HK-2 (cell line): ENCODE measurements around the gene HIF3A.
"Not testable (repeated sequence)": the region's sequence is repeated elsewhere in the genome, so short reads cannot be mapped to it uniquely, and the experiment has no call there.

Source experiments
- DNase-seq: peaks from one replicate; pipeline ENCODE4 v3.0.0-alpha.2; 2018; ENCODE audit not compliant: unreplicated experiment

HIF3A gene

DNA sequence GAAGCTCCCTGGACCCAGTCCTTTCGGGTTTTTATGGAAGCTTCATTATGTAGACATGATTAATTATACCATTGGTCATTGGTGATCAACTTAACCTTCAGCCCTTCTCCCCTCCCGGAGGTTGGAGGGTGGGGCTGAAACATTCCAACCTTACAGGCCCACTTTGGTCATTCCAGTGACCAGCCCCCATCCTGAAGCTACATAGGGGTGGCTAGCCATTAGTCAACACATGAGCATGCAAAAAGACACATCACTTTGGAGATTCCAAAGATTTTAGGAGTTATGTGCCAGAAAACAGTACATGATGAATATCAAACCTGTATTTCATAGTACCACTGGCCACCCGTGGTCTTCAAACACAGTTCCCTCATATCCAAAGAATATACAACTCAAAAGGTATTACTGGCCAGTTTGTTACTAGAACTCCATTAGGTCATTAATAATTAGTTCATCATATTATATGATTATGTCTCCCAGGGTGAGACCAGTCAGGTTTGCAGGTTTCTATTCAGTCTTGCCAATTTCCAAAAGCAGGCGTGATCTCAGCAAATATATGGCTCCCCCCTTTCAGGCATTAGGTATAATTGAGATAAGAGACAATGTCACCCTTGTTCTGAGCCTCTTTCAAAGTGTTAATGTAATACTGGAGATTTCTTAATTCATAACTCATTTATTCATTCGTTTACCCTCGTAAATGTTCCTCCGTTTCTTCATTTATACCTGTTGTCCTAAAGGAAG is 61.2 kb downstream of the HIF3A start:
- DNase-seq, result no peak

DNA sequence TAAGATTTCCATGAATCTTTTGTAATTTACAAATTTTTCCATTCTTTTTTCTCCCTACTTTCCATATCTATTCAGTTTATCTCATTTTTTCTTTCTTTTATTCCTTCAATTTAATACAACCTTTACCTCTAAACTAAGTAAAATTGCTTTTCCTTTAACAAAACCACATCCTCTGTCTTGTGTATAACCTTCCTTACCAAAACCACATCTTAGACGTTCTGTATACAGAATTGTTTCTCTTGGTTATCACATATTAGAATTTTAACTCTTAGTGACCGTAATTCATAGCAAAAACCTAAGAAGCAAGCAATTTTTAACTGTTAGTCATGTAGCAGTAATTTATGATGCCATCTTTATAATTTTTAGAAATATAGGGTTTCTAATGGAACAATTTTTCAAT is 65.1 kb downstream of the HIF3A start:
- DNase-seq, result no peak

DNA sequence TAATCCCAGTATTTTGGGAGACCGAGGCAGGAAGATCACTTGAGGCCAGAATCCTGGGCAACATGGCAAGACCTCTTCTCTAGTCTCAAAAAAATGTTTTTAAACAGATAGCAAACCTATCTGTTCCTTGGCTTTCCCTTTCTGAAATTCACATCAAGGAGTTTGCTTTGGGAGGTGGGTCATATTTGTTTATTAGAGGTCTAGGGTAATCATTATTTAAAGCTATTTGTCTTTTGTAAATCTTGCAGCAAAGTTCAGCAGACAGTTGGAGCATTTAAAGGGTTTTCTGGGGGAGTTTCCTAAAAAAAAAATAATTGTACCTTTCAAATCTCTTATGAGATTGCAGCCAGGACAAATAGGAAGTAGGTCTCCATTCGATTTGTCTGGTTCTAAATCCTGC is 67.5 kb downstream of the HIF3A start:
- DNase-seq, result no peak

DNA sequence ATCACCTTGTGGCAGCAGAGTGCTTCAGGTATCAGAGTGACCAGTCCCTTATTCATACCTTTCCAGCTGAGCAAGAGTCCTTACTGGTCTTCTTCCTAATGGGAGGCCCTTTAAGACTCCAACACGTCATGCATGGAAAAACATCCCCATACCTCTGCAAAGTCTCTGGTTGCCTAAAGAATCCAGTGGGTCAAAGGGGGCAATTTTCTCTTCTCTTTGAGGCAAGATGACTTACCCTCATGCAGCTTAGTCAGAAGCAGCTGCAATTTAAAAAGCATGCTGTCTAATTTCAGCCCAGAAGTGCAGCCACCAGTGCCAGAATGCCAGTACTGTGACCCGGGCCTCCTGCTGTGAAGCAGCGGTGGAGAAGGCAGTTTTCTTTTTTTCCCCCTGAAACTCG is 68.7 kb downstream of the HIF3A start:
- no peak for DNase-seq

DNA sequence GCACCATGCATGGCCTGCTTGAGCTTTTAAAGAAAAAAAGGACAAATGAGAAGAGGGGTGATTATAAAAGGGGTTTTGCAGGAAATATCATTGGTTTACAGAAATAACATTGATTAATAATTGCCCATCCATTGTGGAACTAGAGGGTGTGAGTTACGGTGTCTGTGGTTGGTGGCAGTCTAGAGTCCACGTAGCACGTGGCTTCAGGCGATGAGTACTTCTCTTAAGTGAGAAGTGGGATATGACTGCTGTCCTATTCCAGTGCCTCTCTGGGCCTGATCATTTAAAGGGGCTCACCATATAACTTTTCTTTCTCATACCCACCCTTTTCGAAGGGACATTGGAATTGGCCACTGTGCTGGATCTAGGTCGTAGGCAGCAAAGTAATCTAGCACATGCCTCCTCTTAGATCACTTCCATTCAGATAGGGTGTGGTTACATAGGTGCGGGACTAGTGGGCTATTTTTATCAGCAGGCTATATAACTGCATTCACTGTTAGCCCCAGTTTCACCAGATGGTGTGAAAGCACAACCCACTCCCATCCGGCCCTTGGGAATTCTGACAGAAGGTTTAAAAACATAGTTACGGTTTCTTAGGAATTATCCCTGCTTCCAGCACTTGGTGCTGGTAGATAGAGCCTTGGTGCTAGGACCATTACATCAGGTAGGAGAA is 69.9 kb downstream of the HIF3A start:
- DNase-seq, result no peak

DNA sequence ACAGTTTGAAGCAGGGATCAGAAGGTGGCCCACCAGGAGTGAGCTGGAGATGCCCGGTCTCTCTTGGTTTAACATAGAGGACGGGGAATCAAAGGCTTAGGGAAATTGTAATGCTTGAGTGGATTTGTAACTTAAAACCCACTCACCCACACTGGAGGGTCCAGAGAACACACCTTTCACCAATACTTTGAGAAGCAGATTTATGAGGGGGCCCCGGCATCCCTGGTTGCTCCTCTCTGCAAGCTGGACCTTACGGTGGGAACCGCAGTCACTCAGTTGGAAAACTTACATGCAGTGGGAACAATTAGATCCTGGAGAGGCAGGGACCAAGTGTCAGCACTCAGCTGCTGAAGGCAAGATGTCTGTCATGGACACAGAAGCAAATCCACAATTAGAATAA is 70.6 kb downstream of the HIF3A start:
- no peak for DNase-seq

DNA sequence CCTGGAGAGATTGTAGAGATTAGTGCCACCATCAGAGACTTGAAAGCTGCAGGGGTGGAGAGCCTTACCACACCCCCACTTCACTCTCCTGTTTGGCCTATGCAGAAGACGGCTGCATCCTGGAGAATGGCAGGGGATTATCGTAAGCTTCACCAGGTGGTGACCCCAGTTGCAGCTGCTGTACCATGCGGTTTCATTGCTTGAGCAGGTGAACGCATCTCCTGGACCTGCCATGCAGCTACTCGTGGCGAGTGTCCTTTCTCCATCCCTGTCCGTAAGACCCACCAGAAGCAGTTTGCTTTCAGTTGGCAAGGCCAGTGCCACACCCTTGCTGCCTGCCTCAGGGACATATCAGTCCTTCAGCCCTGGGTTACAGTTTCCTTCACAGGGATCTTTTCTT is 71.3 kb downstream of the HIF3A start:
- no peak for DNase-seq

DNA sequence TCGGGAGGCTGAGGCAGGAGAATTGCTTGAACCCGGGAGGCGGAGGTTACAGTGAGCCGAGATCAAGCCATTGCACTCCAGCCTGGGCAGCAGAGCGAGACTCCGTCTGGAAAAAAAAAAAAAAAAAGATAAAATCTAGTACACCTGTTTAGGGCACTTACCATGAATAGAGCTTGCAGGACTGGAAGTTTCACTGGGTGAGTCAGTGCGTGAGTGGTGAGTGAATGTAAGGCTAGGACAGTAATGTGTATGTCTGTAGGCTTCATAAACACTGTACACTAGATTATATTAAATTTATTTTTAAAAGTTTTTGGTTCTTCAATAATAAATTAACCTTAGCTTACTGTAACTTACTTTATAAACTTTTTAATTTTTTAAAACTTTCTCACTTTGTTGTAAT is 73.0 kb downstream of the HIF3A start:
- no peak for DNase-seq

DNA sequence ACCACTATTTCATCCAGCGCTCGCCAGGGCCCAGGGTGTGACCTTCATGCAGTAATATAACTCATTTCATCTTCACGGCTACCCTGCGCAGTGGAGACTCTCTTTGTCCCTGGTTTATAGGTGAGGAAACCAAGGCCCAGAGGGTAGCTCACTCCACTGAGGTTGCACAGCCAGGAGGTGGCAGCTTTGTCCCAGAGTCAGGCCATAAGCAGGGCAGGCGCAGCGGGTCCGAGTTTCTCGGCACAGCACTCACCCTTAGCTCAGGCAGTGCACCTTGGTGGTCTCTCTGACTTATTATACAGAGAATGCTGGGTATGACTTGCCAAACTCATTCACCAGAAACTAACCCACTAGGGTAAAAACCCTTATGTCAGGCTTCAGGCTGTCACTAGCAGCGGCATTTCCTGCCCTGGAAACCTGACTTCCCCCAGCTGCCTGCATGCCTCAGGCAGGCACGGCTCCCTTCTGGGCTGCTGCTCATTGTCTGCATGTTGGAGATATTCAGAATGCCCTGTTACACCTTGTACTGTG is 74.6 kb downstream of the HIF3A start:
- no peak for DNase-seq

DNA sequence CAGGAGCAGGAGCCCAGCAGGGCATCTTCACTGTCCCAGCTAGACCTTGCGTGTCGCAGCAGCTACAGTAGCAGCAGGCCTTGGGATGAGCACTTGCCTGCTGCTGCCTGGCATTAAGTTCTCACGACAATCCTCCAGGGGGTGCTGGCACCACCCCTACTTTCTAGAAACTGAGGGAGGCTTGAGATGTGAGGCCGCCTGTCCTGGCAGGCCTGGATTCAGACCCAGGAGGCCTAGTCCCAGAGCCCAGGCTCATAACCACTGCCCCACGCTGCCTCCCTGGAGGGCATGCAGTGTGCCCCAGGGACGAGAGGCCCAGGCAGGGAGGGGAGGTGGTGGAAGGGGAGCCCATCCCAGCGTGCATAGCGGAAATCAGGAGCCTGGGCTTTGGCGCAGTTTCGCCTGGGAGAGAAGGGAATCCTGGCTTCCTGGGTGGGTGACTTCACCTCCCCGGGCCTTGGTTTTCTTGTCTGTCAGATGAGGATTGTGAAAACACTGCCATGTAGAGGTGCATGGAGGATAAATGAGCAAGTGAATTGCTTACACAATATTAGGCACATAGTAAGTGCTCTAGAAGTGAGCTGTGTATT is 76.2 kb downstream of the HIF3A start:
- DNase-seq, result peak; percentile 64

DNA sequence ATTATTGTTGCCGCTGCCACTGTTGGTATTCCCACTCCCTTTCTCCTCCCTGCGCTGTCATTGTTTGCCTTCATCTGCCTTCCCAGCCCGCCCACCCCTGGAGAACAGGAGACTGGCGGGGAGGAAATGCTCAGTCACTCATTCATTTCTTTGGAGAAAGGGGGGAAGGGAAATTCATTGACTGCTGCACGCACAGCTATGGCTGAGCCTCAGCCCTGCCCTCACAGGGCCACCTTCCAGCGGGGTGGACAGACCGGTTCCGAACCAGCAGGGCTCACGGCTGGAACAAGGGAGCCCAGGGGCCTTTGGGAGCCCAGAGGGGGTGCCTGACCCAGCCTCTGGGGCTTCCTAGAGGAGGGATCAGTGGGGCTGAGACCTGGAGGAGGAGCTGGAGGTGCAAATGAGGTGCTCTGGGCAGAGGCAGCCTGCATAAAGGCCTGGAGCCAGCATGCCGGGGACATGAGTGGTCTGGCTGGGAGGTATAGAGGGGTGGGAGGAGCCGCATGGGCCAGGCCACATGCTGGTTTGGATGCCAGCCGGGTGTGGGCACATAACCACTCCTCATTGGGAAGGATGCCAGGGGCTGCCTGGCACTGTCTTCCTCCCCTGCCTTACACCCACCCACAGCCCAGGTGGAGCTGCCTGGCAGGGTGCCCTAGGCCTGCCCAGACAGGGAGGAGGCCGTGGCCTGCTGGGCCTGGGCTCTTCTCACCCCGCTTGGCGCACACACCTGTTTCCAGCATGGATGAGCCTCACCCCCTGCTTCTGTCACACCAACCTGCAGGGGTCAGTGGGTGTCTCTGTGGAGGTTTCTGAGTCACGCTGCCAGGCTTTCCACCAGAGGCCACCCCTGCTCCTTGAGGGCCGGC is 76.9 kb downstream of the HIF3A start:
- peak; percentile 81 for DNase-seq

DNA sequence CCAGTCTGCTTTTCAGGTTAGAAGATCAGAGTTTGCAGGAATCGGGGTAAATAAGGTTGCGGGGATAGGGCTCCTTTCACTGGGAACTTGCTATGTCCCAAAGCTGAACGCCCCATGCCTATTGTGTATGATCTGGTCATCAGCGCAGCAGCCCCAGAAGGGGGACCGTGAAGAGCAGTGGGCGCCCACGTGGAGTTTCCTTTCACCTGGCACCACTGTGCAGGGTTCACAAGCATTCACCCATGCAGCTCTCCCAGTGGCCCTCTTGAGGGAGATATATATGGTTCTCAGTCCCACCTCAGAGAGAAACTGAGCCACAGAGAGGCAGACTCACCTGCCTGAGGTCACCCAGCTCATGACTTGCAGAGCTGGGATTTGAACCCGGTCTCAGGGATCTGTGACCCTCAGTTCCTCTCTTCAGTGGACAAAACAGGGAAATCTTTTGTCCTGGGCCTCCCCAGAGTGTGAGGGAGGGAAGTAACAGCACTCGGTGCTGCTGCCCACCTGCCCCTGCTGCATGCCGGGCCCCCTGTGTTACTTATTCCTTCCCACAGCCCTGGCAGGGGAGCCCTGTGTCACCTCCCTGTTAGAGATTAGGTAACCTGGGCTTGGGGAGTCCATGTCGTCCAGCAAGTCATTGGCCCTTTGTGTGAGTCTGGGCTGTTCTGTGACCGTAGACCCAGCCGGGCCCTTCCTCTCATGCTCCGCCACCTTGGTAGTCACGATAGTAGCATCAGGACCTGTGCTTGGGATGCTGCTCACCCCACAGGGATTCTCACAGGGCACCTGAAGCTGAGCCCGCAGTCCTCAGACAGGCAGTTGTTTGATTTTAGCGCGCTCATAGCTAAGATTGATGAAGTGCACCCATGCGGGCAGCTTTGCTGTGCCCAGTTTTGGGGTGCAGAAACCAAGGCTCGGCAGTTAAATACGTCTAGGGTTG is 78.0 kb downstream of the HIF3A start:
- DNase-seq, result no peak

DNA sequence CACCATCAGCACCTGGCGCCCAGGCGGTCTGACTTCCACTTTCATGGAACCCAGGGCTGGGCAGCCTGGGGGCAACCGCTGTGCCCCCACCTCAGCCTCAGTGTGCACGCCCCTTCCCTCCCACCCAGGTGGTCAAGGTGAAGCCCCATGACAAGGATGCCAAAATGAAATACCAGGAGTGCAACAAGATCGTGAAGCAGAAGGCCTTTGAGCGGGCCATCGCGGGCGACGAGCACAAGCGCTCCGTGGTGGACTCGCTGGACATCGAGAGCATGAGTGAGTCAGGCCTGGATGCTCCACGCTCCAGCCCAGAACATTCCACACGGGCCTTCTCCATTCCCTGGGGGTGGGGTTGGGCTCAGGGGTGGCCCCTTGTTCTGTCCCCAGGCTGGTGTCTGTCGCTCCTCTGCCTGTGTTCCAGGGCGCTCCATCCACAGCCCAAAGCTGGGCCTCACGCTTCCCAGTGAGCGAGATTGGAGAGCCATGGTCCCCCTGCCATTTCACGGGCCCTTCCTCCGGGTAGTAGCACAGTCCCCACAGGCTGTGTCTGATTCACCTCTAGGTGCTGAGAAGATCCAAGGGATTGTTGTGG is 78.7 kb downstream of the HIF3A start:
- not testable (repeated sequence) for DNase-seq

DNA sequence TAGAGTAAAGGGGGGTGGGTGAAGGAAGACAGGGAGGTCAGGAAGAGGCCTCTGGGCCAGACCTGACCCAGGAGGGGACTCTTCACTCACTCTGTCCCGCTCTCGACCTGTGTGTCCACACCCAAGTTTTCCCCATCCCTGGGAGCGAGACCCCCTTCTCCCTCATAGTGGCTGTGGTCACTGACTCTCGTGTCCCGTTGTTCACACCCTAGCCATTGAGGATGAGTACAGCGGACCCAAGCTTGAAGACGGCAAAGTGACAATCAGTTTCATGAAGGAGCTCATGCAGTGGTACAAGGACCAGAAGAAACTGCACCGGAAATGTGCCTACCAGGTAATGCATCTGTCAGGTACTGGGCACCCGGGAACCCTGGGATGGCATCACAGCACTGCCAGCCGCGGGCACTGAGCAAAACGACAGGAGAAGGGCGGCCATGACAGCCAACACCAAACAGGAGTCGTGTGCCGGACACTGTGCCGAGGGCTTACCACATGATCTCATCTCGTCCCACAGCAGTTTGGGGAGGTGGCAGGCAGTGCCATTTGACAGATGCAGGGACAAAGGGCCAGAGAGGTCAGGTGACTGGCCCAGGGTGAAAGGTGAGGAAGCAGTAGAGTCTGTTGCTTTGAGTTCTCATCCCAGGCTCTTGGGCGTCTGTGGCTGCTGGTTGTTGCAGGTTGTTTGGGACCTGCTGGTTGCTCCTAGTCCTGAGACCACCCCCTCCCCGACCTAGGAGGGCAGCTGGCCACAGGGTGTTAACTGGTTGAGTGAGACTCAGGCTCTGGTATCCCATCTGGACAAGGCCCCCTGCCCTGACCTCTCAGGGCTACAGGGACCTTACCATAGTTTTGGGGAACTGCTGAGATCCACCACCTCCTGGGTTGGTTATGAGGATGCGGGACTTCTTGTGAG is 79.7 kb downstream of the HIF3A start:
- DNase-seq, result no peak

DNA sequence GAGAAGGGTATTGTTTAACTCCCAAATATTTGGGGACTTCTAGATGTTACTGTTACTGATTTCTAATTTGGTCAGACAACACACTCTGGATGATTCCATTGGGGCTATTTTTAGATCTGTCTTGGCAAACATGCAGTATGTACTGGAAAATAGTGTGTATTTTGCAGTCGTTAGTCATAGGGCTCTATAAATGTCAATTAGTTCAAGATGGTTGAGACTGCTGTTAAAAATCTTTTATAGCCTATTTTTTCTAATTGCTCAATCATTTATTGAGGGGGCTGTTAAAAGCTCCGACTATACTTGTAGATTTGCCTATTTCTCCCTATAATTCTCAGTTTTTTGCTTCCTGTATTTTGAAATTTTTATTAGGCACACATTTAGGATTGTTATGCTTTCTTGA is 81.4 kb downstream of the HIF3A start:
- no peak for DNase-seq

DNA sequence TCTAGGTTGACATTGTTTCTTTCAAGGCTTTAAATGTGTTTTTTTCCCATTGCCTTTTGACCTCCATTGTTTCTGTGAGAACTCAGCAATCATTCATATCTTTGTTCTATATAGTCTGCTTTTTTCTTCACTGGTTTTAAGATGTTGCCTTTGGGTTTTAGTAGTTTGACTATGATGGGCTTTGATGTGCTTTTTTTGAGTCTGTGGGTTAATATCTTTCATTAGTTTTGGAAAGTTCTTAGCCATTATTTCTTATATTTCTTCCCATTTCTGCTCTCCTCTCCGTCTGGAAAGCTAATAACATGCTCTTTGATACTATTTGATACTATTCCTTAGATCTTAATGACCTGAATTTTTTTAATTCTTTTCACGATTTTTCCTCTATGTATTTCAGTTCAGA is 83.8 kb downstream of the HIF3A start:
- no peak for DNase-seq

DNA sequence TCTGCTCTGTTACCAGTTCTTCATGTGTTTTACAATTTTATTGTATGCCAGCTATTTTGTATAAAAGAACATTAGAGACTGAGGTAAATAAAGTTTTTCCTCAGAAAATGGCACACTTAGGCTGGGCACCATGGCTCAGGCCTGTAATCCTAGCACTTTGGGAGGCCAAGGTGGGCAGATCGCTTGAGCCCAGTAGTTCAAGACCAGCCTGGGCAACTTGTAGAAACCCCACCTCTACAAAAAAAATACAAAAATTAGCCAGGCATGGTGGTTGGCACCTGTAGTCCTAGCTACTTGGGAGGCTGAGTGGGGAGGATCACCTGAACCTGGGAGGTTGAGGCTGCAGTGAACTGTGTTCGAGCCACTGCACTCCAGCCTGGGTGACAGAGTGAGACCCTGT is 84.5 kb downstream of the HIF3A start:
- no peak for DNase-seq

DNA sequence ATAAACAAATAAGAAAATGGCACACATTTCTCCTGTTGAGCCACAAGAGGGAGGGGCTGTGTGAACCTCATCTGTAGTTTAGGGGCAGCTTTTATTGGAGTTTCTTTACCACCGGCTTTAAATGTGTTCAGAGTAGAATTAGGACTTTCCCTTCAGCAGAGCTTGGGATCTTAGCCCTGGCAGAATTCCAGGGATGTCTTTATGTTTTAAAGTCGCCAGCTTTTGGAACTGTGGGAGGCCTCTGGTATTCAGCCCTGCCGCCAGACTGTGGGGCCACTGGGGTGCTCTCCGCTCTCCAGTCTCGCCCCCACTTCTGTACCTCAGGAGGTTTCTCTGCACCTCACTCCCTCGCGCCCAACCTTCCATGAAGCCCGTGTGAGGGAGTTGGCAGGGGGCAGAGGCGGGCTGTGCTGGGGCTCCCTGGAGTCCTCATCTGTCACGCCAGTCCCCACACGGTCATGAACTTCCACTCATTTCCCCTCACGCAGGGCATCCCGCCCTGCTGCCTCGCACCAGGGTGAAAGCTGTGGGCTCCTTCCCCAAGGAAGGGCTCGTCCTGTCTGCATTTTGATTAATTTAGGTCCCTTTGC is 85.0 kb downstream of the HIF3A start:
- DNase-seq, result no peak

DNA sequence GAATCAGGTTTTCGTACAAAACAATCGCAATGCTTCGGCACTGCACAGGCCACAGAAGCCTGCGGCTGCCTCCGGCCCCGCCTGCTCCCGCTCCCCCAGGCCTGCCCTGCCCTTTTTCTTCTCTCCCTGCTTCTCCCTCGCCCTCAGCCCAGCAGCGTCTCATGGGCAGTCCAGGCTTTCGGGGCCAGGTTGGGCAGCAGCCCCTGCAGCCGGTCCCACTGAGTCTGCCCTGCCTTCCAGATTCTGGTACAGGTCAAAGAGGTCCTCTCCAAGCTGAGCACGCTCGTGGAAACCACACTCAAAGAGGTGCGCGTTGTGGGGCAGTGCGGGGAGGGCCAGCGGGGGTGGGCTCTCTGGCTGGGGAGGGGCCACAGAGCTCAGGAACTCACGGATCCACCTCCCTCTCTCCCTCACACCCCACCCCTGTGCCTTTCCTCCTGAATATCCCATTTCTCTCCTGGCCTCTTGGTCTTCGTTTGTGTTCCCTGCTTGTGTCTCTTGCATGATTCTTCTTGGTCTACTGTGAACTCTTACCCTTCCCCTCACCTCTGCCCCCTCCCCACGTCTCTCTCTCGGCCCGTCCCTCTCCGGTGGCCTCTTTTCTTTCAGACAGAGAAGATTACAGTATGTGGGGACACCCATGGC is 86.5 kb downstream of the HIF3A start:
- no peak for DNase-seq
